Measurements from ENCODE around the gene GPX3. TPM values are rescaled to one million over a fixed set of nuclear protein-coding genes. Genes with fewer than 3 reads are reported as not detected.

Gene GPX3
- total and polyA plus RNA-seq, 9 of the 15 experiments (the other 6 are each of a cell fraction or from before 2014, with no cell fraction given) = 0.25 to 0.86 TPM; not detected in 7

- TF ChIP-seq FOXO4 (CRISPR knock-in tag; IDR thresholded peaks at IDR 0.05) = no peak
- TF ChIP-seq POLR2A (conservative IDR thresholded peaks at IDR 0.05) = no peak
- no peak for TF ChIP-seq E4F1 (CRISPR knock-in tag; IDR thresholded peaks at IDR 0.05; ENCODE audit: borderline replicate concordance)
- peak; percentile 94 for TF ChIP-seq ZNF217 (CRISPR knock-in tag; IDR thresholded peaks at IDR 0.05)
- TF ChIP-seq ZBTB17 (CRISPR knock-in tag; IDR thresholded peaks at IDR 0.05) = no peak
- TF ChIP-seq MTA1 (IDR thresholded peaks at IDR 0.05; ENCODE audit: borderline replicate concordance) = peak; percentile 76
- TF ChIP-seq CCAR2 (IDR thresholded peaks at IDR 0.05; ENCODE audit: low read depth, low read length) = no peak
- TF ChIP-seq HOMEZ (CRISPR knock-in tag; IDR thresholded peaks at IDR 0.05) = no peak
- peak; percentile 44; the same call in 1 of the 2 replicates for TF ChIP-seq GATAD2B (IDR thresholded peaks at IDR 0.05; ENCODE audit: borderline replicate concordance)
- peak in 1 of 2 experiments; percentile 94; a peak in 1 of 4 replicates for TF ChIP-seq MLX (CRISPR knock-in tag; conservative IDR thresholded peaks at IDR 0.05)
- no peak for TF ChIP-seq CCNT2 (IDR thresholded peaks at IDR 0.05; ENCODE audit: borderline replicate concordance, extremely low read depth, insufficient read length, low read depth, low read length)
- TF ChIP-seq HDGF (IDR thresholded peaks at IDR 0.05) = no peak
- TF ChIP-seq PATZ1 (CRISPR knock-in tag; IDR thresholded peaks at IDR 0.05; ENCODE audit: borderline replicate concordance) = no peak
- no peak for TF ChIP-seq CBX1 (IDR thresholded peaks at IDR 0.05; ENCODE audit: low read depth)
- TF ChIP-seq MEF2A (IDR thresholded peaks at IDR 0.05; ENCODE audit: control insufficient read depth, low read depth, low read length) = no peak
- no peak for TF ChIP-seq MEF2D (tag; conservative IDR thresholded peaks at IDR 0.05; ENCODE audit: low read depth)
Observed at GRCh38 chr5:151024440-151025249, 4.3 kb downstream of the GPX3 start (continued).

Measured in K562 (cell line).